ENCODE data around the gene FBXO42.

FBXO42 gene

GRCh38 chr1:16245476-16246196, 106.6 kb downstream of the FBXO42 start:
- H3K4me3 ChIP-seq (ENCODE audit: low read length), result no peak overlapping the region
- no peak for DNase-seq (ENCODE audit: low read depth)
- H3K4me1 ChIP-seq (ENCODE audit: control insufficient read depth, insufficient read depth, low read length), result peaks cover 30% of the 10 kb centered on the region

GRCh38 chr1:16244650-16245285, 107.5 kb downstream of the FBXO42 start:
- Histone ChIP-seq H3K4me1 (ENCODE audit: control insufficient read depth, insufficient read depth, low read length) (peaks cover 24% of the 10 kb centered on the region), H3K4me3 (ENCODE audit: low read length) (no peak overlapping the region), H3K36me3 (ENCODE audit: control insufficient read depth, insufficient read depth, low read length, severe bottlenecking) (peaks cover 6% of the 10 kb centered on the region), H3K27me3 (replicated peaks; ENCODE audit: control insufficient read depth, insufficient read depth, low read length) (no peaks in the 10 kb centered on the region), H3K9ac (ENCODE audit: low read length) (no peak overlapping the region), H3K9me3 (ENCODE audit: control insufficient read depth, low read length) (no peaks in the 10 kb centered on the region)
- no peak for DNase-seq (ENCODE audit: low read depth)

More at GRCh38 chr1:16245476-16246196, 106.6 kb downstream of the FBXO42 start:
- H3K27me3 ChIP-seq (replicated peaks; ENCODE audit: control insufficient read depth, insufficient read depth, low read length), result no peaks in the 10 kb centered on the region
- peaks cover 7% of the 10 kb centered on the region for H3K36me3 ChIP-seq (ENCODE audit: control insufficient read depth, insufficient read depth, low read length, severe bottlenecking)
- H3K9ac ChIP-seq (ENCODE audit: low read length), result no peak overlapping the region
- no peaks in the 10 kb centered on the region for H3K9me3 ChIP-seq (ENCODE audit: control insufficient read depth, low read length)

GRCh38 chr1:16243936-16244649, 108.2 kb downstream of the FBXO42 start:
- Histone ChIP-seq H3K27me3 (replicated peaks; ENCODE audit: control insufficient read depth, insufficient read depth, low read length) (no peaks in the 10 kb centered on the region), H3K9me3 (ENCODE audit: control insufficient read depth, low read length) (no peaks in the 10 kb centered on the region), H3K4me1 (ENCODE audit: control insufficient read depth, insufficient read depth, low read length) (peaks cover 17% of the 10 kb centered on the region), H3K9ac (ENCODE audit: low read length) (peak overlapping the region; percentile 9), H3K36me3 (ENCODE audit: control insufficient read depth, insufficient read depth, low read length, severe bottlenecking) (peaks cover 6% of the 10 kb centered on the region), H3K4me3 (ENCODE audit: low read length) (no peak overlapping the region)
- peak; percentile 91 for DNase-seq (ENCODE audit: low read depth)

- Histone ChIP-seq H3K9ac (ENCODE audit: low read length) (no peak overlapping the region), H3K9me3 (ENCODE audit: control insufficient read depth, low read length) (no peaks in the 10 kb centered on the region)
- DNase-seq (ENCODE audit: low read depth), result no peak
Observed at GRCh38 chr1:16243215-16243610, 109.1 kb downstream of the FBXO42 start.

GRCh38 chr1:16242556-16243214, 109.6 kb downstream of the FBXO42 start:
- no peaks in the 10 kb centered on the region for H3K27me3 ChIP-seq (replicated peaks; ENCODE audit: control insufficient read depth, insufficient read depth, low read length)
- no peak for DNase-seq (ENCODE audit: low read depth)
- H3K9ac ChIP-seq (ENCODE audit: low read length), result no peak overlapping the region
- peaks cover 6% of the 10 kb centered on the region for H3K36me3 ChIP-seq (ENCODE audit: control insufficient read depth, insufficient read depth, low read length, severe bottlenecking)
- H3K9me3 ChIP-seq (ENCODE audit: control insufficient read depth, low read length), result no peaks in the 10 kb centered on the region
- H3K4me3 ChIP-seq (ENCODE audit: low read length), result no peak overlapping the region
- peaks cover 6% of the 10 kb centered on the region for H3K4me1 ChIP-seq (ENCODE audit: control insufficient read depth, insufficient read depth, low read length)

More at GRCh38 chr1:16243215-16243610, 109.1 kb downstream of the FBXO42 start:
- peaks cover 8% of the 10 kb centered on the region for H3K4me1 ChIP-seq (ENCODE audit: control insufficient read depth, insufficient read depth, low read length)
- no peak overlapping the region for H3K4me3 ChIP-seq (ENCODE audit: low read length)
- H3K27me3 ChIP-seq (replicated peaks; ENCODE audit: control insufficient read depth, insufficient read depth, low read length), result no peaks in the 10 kb centered on the region
- H3K36me3 ChIP-seq (ENCODE audit: control insufficient read depth, insufficient read depth, low read length, severe bottlenecking), result peaks cover 6% of the 10 kb centered on the region

- DNase-seq (ENCODE audit: low read depth), result no peak
Observed at GRCh38 chr1:16241221-16241708, 111.0 kb downstream of the FBXO42 start.

GRCh38 chr1:16239972-16240491, 112.2 kb downstream of the FBXO42 start:
- H3K27me3 ChIP-seq (replicated peaks; ENCODE audit: control insufficient read depth, insufficient read depth, low read length), result no peaks in the 10 kb centered on the region
- no peaks in the 10 kb centered on the region for H3K36me3 ChIP-seq (ENCODE audit: control insufficient read depth, insufficient read depth, low read length, severe bottlenecking)
- H3K9ac ChIP-seq (ENCODE audit: low read length), result no peak overlapping the region
- no peaks in the 10 kb centered on the region for H3K9me3 ChIP-seq (ENCODE audit: control insufficient read depth, low read length)
- no peak for DNase-seq (ENCODE audit: low read depth)
- H3K4me1 ChIP-seq (ENCODE audit: control insufficient read depth, insufficient read depth, low read length), result peaks cover 18% of the 10 kb centered on the region
- no peak overlapping the region for H3K4me3 ChIP-seq (ENCODE audit: low read length)

More at GRCh38 chr1:16241221-16241708, 111.0 kb downstream of the FBXO42 start:
- peaks cover 15% of the 10 kb centered on the region for H3K4me1 ChIP-seq (ENCODE audit: control insufficient read depth, insufficient read depth, low read length)
- H3K4me3 ChIP-seq (ENCODE audit: low read length), result no peak overlapping the region
- H3K9ac ChIP-seq (ENCODE audit: low read length), result no peak overlapping the region
- H3K27me3 ChIP-seq (replicated peaks; ENCODE audit: control insufficient read depth, insufficient read depth, low read length), result no peaks in the 10 kb centered on the region
- no peaks in the 10 kb centered on the region for H3K9me3 ChIP-seq (ENCODE audit: control insufficient read depth, low read length)
- no peaks in the 10 kb centered on the region for H3K36me3 ChIP-seq (ENCODE audit: control insufficient read depth, insufficient read depth, low read length, severe bottlenecking)

GRCh38 chr1:16237343-16237830, 114.9 kb downstream of the FBXO42 start:
- peak overlapping the region; percentile 84 for H3K4me3 ChIP-seq (ENCODE audit: low read length)
- H3K9ac ChIP-seq (ENCODE audit: low read length), result peak overlapping the region; percentile 86
- no peaks in the 10 kb centered on the region for H3K36me3 ChIP-seq (ENCODE audit: control insufficient read depth, insufficient read depth, low read length, severe bottlenecking)
- H3K27me3 ChIP-seq (replicated peaks; ENCODE audit: control insufficient read depth, insufficient read depth, low read length), result no peaks in the 10 kb centered on the region
- DNase-seq (ENCODE audit: low read depth), result peak; percentile 36
- H3K9me3 ChIP-seq (ENCODE audit: control insufficient read depth, low read length), result no peaks in the 10 kb centered on the region
- H3K4me1 ChIP-seq (ENCODE audit: control insufficient read depth, insufficient read depth, low read length), result peaks cover 18% of the 10 kb centered on the region

GRCh38 chr1:16236511-16237342, 115.6 kb downstream of the FBXO42 start, which contains the start of gene CPLANE2:
Gene CPLANE2 (minus strand): TSS chr1:16237183. CDS start chr1:16236742, 441 bp downstream.
- Histone ChIP-seq H3K27me3 (replicated peaks; ENCODE audit: control insufficient read depth, insufficient read depth, low read length) (no peaks in the 10 kb centered on the region), H3K9me3 (ENCODE audit: control insufficient read depth, low read length) (no peaks in the 10 kb centered on the region), H3K36me3 (ENCODE audit: control insufficient read depth, insufficient read depth, low read length, severe bottlenecking) (no peaks in the 10 kb centered on the region), H3K9ac (ENCODE audit: low read length) (peak within 1 kb of the TSS; percentile 86), H3K4me3 (ENCODE audit: low read length) (peak within 1 kb of the TSS; percentile 84), H3K4me1 (ENCODE audit: control insufficient read depth, insufficient read depth, low read length) (peaks cover 18% of the 10 kb centered on the region)
- DNase-seq (ENCODE audit: low read depth), result peak; percentile 98

GRCh38 chr1:16235944-16236510, 116.3 kb downstream of the FBXO42 start:
- Histone ChIP-seq H3K4me1 (ENCODE audit: control insufficient read depth, insufficient read depth, low read length) (peaks cover 18% of the 10 kb centered on the region), H3K27me3 (replicated peaks; ENCODE audit: control insufficient read depth, insufficient read depth, low read length) (no peaks in the 10 kb centered on the region), H3K36me3 (ENCODE audit: control insufficient read depth, insufficient read depth, low read length, severe bottlenecking) (no peaks in the 10 kb centered on the region), H3K9me3 (ENCODE audit: control insufficient read depth, low read length) (no peaks in the 10 kb centered on the region), H3K9ac (ENCODE audit: low read length) (peak overlapping the region; percentile 86), H3K4me3 (ENCODE audit: low read length) (peak overlapping the region; percentile 84)
- peak; percentile 53 for DNase-seq (ENCODE audit: low read depth)

Measured in adipocyte (in vitro differentiated cells).